Loucy (cell line): ENCODE measurements around the gene OR6M1.

Experiments
- H2AFZ ChIP-seq: fragments of 200-600 bp; sonication (generic); 2 replicates; pipeline ENCODE4 v1.6.0; 2016; ENCODE audit warnings: antibody characterized with exemption, mild to moderate bottlenecking, low read length, moderate library complexity
- H3F3A ChIP-seq: fragments of 200-600 bp; 2 replicates; pipeline ENCODE4 v1.6.0; 2016; ENCODE audit warnings: antibody characterized with exemption, low read depth, mild to moderate bottlenecking
- H3K27me3 ChIP-seq: fragments of 200-600 bp; sonication (generic); 2 replicates; pipeline ENCODE4 v1.6.1; 2014; ENCODE audit warnings: low read length, mild to moderate bottlenecking; ENCODE audit not compliant: insufficient read depth, poor library complexity, severe bottlenecking
- H3K36me3 ChIP-seq: fragments of 200-600 bp; sonication (generic); 2 replicates; pipeline ENCODE4 v1.6.1; 2016; ENCODE audit warnings: low read length; ENCODE audit not compliant: insufficient read depth
- H3K4me1 ChIP-seq: fragments of 200-600 bp; sonication (generic); 2 replicates; pipeline ENCODE4 v1.5.1; 2014; ENCODE audit warnings: low read length, mild to moderate bottlenecking; ENCODE audit not compliant: insufficient read depth, poor library complexity, severe bottlenecking
- H3K4me2 ChIP-seq: fragments of 200-600 bp; sonication (generic); 2 replicates; pipeline ENCODE4 v1.6.0; 2014; ENCODE audit warnings: antibody characterized with exemption, low read length, low read depth, mild to moderate bottlenecking; ENCODE audit not compliant: poor library complexity, severe bottlenecking
- H3K4me3 ChIP-seq: fragments of 200-600 bp; sonication (generic); 2 replicates; pipeline ENCODE4 v1.5.1; 2014; ENCODE audit warnings: low read length, mild to moderate bottlenecking, mixed read lengths; ENCODE audit not compliant: poor library complexity, severe bottlenecking
- H3K79me2 ChIP-seq: fragments of 200-600 bp; sonication (generic); 2 replicates; pipeline ENCODE4 v1.6.1; 2014; ENCODE audit warnings: low read length; ENCODE audit not compliant: insufficient read depth
- H3K9ac ChIP-seq: fragments of 200-600 bp; sonication (generic); 2 replicates; pipeline ENCODE4 v1.6.0; 2014; ENCODE audit warnings: mild to moderate bottlenecking, low read depth, low read length, moderate library complexity; ENCODE audit not compliant: poor library complexity, severe bottlenecking
- H3K9me2 ChIP-seq: fragments of 200-600 bp; sonication (generic); replicated peaks from 2 replicates; pipeline ENCODE4 v1.6.1; 2016; ENCODE audit warnings: low read depth, low read length, mixed read lengths
- H3K9me3 ChIP-seq: fragments of 200-600 bp; sonication (generic); 2 replicates; pipeline ENCODE4 v1.6.1; 2014; ENCODE audit warnings: mild to moderate bottlenecking, antibody characterized with exemption, low read length, low read depth; ENCODE audit not compliant: insufficient read depth
- H4K20me1 ChIP-seq: fragments of 200-600 bp; sonication (generic); 2 replicates; pipeline ENCODE4 v1.6.0; 2014; ENCODE audit warnings: antibody characterized with exemption, low read length, mild to moderate bottlenecking; ENCODE audit not compliant: insufficient read depth, poor library complexity, severe bottlenecking
- EZH2phosphoT487 ChIP-seq: fragments of 200-600 bp; IDR thresholded peaks from 2 replicates; pipeline ENCODE4 v1.6.1; 2018; ENCODE audit warnings: antibody characterized with exemption, mild to moderate bottlenecking, moderate library complexity, borderline replicate concordance
- TF ChIP-seq, protein P1 (sequence below): fragments of 200-600 bp; sonication (generic); conservative IDR thresholded peaks from 2 replicates; pipeline ENCODE4 v1.5.1; 2014; ENCODE audit warnings: mild to moderate bottlenecking, antibody characterized with exemption, low read length

The OR6M1 gene

GRCh38 chr11:123770712-123771111 is 35.4 kb downstream of the OR6M1 start:
- no peaks in the 10 kb centered on the region for H3K9me2 ChIP-seq
- no peaks in the 10 kb centered on the region for H3F3A ChIP-seq
- no peaks in the 10 kb centered on the region for H4K20me1 ChIP-seq
- no peaks in the 10 kb centered on the region for H3K4me1 ChIP-seq
- no peak for TF ChIP-seq EZH2phosphoT487
- TF ChIP-seq, protein P1, sequence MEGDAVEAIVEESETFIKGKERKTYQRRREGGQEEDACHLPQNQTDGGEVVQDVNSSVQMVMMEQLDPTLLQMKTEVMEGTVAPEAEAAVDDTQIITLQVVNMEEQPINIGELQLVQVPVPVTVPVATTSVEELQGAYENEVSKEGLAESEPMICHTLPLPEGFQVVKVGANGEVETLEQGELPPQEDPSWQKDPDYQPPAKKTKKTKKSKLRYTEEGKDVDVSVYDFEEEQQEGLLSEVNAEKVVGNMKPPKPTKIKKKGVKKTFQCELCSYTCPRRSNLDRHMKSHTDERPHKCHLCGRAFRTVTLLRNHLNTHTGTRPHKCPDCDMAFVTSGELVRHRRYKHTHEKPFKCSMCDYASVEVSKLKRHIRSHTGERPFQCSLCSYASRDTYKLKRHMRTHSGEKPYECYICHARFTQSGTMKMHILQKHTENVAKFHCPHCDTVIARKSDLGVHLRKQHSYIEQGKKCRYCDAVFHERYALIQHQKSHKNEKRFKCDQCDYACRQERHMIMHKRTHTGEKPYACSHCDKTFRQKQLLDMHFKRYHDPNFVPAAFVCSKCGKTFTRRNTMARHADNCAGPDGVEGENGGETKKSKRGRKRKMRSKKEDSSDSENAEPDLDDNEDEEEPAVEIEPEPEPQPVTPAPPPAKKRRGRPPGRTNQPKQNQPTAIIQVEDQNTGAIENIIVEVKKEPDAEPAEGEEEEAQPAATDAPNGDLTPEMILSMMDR = no peak
- H2AFZ ChIP-seq = no peak overlapping the region
- no peaks in the 10 kb centered on the region for H3K27me3 ChIP-seq
- H3K36me3 ChIP-seq = no peaks in the 10 kb centered on the region
- no peaks in the 10 kb centered on the region for H3K79me2 ChIP-seq
- no peak overlapping the region for H3K4me3 ChIP-seq
- no peak overlapping the region for H3K9ac ChIP-seq
- H3K9me3 ChIP-seq = no peaks in the 10 kb centered on the region
- H3K4me2 ChIP-seq = no peak overlapping the region

DNA sequence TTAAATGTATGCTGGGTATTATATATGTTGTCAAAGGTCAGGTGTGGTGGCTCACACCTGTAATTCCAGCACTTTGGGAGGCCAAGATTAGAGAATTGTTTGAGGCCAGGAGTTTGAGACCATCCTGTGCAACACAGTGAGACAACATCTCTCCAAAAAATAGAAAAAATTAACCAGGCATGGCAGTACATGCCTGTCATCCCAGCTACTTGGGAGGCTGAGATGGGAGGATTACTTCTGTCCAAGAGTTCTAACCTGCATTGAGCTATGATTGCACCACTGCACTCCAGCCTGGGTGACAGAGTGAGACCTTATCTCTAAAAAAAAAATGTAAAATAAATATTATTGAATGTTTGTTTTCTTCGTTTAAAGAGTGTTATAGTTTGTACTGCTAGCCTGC is 40.5 kb downstream of the OR6M1 start:
- Histone ChIP-seq H3F3A (no peaks in the 10 kb centered on the region), H3K9ac (no peak overlapping the region), H3K4me3 (no peak overlapping the region), H3K9me2 (no peaks in the 10 kb centered on the region), H3K27me3 (no peaks in the 10 kb centered on the region), H3K4me1 (no peaks in the 10 kb centered on the region), H4K20me1 (no peaks in the 10 kb centered on the region), H3K79me2 (no peaks in the 10 kb centered on the region), H3K9me3 (no peaks in the 10 kb centered on the region; the same call in 1 of the 2 replicates), H2AFZ (no peak overlapping the region), H3K36me3 (no peaks in the 10 kb centered on the region), H3K4me2 (no peak overlapping the region)
- TF ChIP-seq EZH2phosphoT487 = no peak
- TF ChIP-seq, protein P1 = no peak

DNA sequence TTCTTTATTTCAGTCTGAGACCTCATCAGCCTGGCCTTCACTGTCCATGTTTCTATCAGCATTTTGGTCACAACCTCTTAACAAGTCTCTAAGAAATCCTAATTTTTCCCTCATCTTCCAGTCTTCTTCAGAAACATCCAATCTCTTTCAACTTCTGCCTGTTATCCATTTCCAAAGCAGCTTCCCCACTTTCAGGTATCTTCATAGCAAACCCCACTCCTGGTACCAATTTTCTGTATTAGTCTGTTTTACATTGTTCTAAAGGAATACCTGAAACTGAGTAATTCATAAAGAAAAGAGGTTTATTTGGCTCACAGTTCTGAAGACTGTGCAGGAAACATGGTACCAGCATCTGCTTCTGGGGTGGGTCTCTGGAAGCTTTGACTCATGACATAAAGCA is 43.7 kb downstream of the OR6M1 start:
- Histone ChIP-seq H4K20me1 (no peaks in the 10 kb centered on the region), H3K9me3 (no peaks in the 10 kb centered on the region; the same call in 1 of the 2 replicates), H3K9me2 (no peaks in the 10 kb centered on the region), H3F3A (no peaks in the 10 kb centered on the region), H3K79me2 (no peaks in the 10 kb centered on the region), H3K4me2 (no peak overlapping the region), H3K4me1 (no peaks in the 10 kb centered on the region), H3K27me3 (no peaks in the 10 kb centered on the region), H2AFZ (no peak overlapping the region), H3K4me3 (no peak overlapping the region), H3K9ac (no peak overlapping the region), H3K36me3 (no peaks in the 10 kb centered on the region)
- TF ChIP-seq, protein P1 = no peak
- no peak for TF ChIP-seq EZH2phosphoT487
